GM21381 (cell line): Measurements from ENCODE around the gene SPATS2L.

Experiments used
- ATAC-seq: cut with Tn5 transposase; IDR thresholded peaks from one replicate; pipeline ENCODE4 v1.9.1; 2021; ENCODE audit warnings: mild to moderate bottlenecking, moderate library complexity; ENCODE audit not compliant: unreplicated experiment

SPATS2L gene

DNA sequence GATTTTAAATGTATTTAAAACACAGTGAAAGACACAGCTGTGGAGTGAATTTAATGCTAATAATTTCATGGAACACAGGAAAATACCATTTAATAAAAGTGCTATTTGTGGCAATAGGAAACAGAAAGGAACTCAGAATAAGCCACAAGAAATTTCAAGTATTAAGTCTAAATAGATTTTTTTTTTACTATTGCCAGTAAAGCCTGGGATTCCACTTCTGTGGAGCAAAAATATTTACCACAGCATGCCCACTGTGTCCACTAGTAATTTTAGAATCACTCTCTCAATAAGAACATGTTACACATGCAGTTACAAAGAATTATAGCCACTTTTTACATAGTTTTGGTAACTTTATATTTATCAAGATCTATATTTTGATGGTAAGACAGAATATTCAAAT, 186.2 kb downstream of the SPATS2L start:
- no peak for ATAC-seq

DNA sequence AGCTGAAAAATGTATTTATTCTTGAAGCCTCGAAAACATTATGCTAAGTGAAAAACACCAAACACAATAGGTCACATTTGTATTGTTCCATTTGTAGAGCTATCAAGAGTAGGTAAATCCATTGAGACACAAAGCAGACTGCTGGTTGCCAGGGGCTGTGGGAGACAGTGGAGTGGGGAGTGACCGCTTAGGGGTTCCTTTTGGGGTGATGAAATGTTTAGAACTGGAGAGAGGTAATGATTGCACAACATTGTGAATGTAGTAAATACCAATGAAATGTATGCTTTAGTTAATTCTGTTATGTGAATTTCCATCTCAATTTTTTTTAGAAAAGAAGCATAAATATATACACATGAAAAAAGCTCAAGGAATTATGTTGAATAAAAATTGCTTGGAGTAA, 187.6 kb downstream of the SPATS2L start:
- no peak for ATAC-seq

DNA sequence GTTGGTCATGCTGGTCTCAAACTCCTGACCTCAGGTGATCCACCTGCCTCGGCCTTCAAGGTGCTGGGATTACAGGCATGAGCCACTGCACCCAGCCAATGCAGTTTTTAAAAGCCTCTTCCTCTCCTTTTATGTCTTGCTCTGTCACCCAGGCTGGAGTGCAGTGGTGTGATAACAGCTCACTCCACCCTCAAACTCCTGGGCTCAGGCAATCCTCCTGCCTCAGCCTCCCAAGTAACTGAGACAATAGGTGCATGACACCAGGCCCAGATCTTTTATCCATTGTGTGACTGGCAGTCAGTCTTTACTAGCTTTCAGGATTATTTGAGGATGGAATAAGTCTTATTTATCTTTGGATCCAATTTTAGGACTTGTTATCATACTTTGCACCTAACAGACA, 190.2 kb downstream of the SPATS2L start:
- no peak for ATAC-seq

DNA sequence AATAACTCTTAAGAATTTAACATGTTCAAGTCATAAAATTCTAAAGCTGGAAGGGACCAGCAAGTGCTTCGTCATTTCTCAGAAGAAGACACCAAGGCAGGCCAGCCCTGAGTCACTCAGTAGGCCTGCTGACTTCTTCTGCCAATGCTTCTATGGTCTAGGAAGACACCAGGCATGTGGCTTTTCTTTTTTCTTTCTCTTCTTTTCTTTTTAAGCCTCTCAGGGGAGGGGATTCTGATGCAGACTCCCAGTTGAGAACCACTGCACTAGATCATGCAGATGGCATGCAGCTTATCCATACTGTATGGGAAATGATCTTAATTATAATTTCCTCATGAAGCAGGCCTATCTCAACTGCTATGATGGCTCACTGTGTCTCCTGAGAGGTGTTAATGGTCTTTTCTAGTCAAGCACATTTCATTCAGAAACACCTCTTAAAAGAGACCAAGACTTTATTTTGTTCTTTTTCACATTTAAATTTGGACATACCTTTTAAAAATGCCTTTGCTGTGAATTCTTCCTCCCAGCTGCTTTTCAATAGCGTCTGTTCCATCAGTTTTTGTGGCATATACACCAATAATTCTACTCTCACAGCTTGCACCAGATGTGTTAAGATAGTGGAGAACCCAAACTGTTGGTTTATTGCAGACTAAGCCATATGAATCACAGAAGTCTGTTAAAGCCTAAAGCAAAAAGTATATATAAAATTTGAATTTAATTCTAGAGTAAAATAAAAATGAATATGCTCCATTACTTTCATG, 192.1 kb downstream of the SPATS2L start:
- ATAC-seq: no peak

DNA sequence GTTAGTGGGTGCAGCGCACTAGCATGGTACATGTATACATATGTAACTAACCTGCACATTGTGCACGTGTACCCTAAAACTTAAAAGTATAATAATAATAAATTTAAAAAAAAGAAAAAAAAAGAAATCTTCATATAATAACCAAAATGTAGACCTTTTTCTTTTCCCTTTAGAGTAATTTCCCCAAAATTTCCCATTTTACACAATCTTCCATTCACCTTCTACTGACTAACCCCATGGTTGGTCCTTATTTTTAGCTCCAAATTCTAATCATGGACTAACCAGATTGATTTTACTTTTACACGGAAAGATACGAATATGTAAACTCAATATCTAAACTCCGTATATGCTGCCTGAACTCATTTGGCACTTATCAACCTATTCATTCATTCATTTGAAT, 195.7 kb downstream of the SPATS2L start:
- no peak for ATAC-seq

DNA sequence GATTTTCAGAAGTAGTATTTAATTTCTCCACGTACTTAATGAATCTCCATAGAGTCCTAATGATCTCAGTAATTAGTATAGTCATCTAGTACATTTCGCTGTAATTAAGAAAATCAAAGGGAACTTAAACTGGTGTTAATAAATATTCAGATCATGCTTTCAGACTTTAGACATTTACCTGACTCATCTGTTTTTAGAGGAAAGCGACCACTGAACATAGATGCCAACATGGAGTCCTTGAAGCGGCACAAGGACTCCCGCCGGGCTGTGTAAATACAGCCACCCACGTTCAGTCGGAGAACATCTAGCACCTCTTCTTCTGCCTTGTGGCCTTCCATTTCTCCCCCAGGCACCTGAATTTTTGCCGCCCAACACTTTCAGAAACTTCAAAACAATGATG, 200.2 kb downstream of the SPATS2L start:
- no peak for ATAC-seq

DNA sequence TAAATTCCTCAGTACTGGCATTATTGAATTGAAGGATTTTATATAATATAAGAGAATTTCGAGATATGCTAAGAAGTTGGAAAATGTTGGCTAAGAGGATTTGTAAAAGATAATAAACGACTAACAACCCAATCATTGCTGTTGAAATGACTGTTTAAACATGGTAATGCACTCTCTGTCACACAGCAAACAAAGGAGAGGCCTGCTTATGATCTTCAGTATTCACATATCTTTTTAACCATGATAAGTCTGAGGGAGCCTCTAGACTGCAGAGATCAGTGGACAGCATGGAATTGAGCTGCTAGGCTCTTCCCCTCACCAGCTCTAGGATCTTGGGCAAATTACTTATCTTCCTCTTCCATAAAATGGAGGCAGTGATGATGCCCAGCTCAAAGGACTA, 200.7 kb downstream of the SPATS2L start:
- ATAC-seq: no peak

DNA sequence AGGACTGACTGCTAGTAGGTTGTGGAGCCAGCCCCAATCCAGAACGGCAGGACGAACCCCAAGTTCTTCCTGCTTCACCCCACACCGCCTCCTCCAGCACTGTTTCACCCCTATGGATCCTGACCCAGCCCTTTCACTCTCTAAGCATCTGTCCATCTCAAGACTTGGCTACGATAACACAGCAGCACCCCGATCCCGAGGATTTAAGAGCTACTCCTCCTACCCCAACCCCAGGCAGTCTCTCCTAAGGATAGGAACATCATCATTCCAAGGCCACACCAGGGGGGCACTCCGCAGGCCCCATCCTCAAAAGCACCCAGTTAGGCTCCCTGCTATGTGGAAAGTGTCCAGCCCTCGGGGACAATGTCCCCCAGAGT, 202.7 kb downstream of the SPATS2L start:
- no peak for ATAC-seq

DNA sequence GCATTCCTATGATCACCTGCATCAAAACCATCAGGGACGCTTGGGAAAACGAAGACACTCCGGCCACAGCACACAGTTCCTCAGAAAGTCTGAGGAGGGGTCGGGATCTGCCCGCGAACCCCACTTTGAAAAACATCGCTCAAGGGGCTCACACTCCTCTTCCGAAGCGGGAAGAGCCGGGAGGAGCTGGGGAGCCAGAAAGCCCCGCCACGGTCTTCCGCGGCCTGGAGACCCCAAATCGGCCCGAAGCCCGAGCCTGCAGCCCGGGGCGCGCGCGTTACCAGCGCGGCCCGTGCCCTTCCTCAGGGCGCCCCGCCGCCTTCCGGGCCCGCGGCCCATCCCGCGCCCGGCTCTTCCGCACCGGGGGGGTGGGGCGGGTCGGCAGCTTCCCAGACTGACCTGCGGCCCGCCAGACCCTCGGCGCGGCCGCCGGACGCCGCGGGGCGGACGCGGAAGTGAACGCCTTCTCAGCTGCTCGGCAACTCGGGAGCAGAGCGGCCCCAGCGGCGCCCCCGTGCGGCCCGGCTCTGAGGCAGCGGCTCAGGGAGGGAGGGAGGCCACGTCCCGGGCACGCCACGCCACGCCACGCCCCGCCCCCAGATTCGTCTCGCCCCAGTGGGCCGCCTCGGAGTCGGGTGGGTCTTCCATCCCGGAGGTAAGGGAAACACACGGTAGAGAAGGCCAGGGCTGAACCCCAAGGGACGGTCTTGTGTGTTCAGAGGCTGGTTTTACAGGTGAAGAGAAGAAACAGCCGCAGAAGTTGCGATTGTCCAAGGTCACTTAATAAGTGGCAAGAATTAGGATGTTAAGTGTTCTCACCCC, 203.3 kb downstream of the SPATS2L start, which contains the start of gene KCTD18:
KCTD18 (minus strand) TSS at position 457 of the 822 bp plus-strand sequence. CDS start 3,052 bp downstream, outside the sequence.
- peak; percentile 99 for ATAC-seq

DNA sequence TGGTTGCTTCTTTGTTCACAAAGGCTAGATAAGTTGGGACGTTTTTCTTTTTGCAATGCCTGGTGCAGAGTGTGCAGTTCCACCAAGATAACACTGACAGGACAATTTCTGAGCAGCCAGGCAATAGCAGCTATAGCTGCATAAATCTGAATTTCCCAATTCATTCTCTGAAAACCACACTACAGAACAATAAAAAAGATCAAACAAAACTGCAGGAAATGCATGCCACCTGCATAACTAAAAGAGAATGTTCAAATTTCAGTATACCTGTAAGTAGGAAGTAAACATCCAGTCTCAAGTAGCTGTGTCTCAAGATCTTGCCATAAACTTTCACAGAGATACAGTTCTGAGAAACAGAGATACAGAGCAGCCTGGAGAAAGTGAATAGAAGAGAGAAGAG, 208.7 kb downstream of the SPATS2L start:
- ATAC-seq: no peak

DNA sequence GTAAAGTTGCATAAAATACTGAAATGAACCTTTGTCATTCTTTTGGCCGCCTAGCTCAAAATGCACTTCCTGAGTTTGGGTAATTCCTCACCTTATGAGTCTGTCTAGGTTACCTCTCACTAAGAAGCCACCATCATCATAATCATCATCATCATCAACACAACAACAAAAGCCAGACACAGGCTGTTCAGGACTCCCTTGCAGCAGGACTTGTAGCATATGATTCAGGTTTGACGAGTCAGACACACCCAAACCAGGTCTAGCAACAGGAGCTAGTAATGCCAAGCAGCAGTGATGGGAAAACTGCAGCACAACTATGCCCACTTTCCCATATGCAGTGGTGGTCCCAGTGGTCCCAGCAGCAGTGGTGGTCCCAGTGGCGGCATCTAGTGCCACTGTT, 216.7 kb downstream of the SPATS2L start:
- ATAC-seq: no peak

DNA sequence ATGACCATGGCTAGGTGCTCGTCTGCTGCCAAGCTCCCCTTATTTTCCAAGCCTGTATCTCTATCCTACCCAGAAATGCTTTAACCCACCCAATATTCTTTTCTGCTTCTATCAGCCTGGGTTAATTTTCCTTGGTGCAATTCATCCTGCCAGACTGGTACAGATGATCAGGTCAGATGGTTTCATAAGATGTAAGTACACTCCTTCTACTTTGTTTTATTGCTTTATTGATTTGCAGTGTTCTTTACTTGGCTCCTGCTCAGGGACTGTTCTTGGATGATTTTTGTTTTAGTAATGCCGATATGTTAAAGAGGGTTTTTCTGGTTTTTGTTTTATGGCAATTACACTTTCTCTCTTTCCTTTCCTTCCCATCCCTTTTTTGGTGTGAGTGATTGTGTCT, 217.1 kb downstream of the SPATS2L start:
- ATAC-seq: no peak

DNA sequence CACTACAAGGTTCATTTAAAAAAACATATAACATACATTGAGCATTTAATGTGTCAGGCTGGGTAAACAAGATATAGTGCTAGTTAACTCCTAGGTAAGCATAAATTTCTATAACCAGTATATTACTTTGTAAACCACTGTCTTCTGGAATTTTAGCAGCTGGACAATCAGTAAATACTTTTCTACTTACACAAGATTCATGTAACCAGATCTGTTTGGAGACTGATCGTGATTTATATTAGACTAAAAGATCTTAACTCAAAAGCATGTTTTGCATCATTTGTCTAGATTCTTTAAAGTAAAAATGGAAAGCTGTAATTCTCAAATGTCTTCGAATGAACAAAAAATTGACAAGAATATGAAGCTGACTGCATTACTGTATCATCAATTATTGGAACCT, 218.6 kb downstream of the SPATS2L start:
- ATAC-seq: no peak

DNA sequence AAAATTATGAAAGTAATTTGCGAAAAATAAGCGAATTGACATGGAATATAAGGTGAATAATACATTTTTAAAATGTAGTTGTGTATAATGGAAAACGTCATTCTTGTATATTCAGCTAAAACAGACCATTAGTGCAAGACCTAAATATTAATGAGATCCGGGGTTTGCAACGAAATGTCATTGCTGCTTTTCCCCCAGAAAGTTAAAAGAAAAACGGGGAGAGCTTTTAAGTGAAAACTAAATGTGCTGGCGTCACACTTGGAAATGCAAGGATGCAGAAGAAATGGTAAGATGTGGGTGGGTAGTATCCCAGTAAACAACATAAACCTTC, 219.0 kb downstream of the SPATS2L start:
- ATAC-seq: no peak

DNA sequence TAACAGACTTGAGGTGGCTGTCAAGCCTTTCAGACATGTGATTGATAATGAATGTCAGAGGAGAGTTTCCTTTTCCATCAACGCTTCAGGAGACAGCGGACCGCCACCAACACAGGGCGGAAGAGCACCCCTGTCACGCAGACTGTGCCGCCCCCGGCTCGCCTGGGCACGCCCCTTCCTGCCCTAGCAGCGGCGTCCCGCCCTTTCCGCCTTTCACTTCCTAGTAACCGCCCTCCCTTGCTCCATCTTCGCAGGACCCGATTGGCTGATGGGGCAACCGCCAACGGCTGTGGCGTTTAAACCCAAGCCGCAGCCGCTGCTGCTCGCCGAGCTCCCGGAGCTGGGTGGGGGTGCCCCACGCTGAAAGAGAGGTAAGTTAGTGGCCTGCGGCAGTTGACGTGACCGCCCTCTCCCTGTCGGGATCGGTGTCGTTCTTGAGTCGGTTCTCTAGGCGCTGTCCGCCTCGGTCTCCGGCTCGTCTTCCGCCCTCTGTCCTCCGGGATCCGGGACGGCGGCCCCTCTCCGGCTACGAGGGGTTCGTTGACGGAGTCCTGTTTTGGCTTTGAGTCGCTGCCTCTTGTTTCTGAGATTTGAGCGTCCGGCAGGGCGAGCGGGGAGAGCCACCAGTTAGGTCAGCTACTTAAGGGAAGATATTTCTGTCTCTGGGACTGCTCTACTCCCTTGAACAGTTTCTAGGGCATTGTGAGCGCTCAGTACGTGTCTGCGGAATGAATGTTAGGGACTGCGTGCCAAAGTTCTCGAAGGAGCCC, 219.6 kb downstream of the SPATS2L start, which contains the start of gene SGO2:
SGO2 (plus strand) TSS at position 326 of the 770 bp plus-strand sequence. CDS start 6,769 bp downstream, outside the sequence.
- ATAC-seq: peak; percentile 100

DNA sequence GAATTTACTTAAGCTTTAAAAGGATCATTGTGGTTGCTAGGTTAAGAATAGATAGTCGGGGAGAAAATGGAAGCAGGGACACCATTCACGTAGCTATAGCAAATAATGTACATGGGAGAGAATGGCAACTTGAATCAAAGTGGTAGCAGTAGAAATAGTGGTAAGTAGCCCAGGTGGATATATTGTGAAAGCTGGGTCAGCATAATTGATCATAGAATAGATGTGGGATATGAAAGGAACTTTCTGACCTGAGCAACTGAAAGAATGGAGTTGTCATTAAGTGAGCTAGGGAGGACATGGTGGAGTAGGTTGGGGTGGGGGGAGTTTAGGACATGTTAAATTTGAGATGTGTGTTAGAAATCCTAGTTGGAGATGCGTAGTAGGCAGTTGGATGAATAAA, 221.7 kb downstream of the SPATS2L start:
- ATAC-seq: no peak
